MM.1S (cell line): ENCODE measurements around the gene PTCSC3.

ENCODE experiments used
- EZH2 ChIP-seq: fragments of 300-600 bp; sonication (generic); optimal IDR thresholded peaks from 2 replicates; pipeline ENCODE3; 2017; ENCODE audit warnings: low read depth, mild to moderate bottlenecking, antibody characterized with exemption, low read length, mixed read lengths
- EZH2phosphoT487 ChIP-seq: fragments of 300-600 bp; sonication (generic); IDR thresholded peaks from 2 replicates; pipeline ENCODE4 v1.6.1; 2018; ENCODE audit warnings: antibody characterized with exemption, low read length
- TF ChIP-seq, protein P1 (sequence below): fragments of 300-600 bp; sonication (generic); IDR thresholded peaks from 2 replicates; pipeline ENCODE4 v1.5.1; 2016; ENCODE audit warnings: antibody characterized with exemption, low read length, mixed read lengths

GRCh38 chr14:36094963-36095362 lies 81.6 kb downstream of the PTCSC3 start:
- TF ChIP-seq, protein P1, sequence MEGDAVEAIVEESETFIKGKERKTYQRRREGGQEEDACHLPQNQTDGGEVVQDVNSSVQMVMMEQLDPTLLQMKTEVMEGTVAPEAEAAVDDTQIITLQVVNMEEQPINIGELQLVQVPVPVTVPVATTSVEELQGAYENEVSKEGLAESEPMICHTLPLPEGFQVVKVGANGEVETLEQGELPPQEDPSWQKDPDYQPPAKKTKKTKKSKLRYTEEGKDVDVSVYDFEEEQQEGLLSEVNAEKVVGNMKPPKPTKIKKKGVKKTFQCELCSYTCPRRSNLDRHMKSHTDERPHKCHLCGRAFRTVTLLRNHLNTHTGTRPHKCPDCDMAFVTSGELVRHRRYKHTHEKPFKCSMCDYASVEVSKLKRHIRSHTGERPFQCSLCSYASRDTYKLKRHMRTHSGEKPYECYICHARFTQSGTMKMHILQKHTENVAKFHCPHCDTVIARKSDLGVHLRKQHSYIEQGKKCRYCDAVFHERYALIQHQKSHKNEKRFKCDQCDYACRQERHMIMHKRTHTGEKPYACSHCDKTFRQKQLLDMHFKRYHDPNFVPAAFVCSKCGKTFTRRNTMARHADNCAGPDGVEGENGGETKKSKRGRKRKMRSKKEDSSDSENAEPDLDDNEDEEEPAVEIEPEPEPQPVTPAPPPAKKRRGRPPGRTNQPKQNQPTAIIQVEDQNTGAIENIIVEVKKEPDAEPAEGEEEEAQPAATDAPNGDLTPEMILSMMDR = no peak
- TF ChIP-seq EZH2 (no peak), EZH2phosphoT487 (no peak)
